Right hindlimb (tissue), 1 donor: ENCODE measurements around the gene TRAF2.

Source experiments
- DNase-seq: peaks from one replicate; pipeline ENCODE4 v3.0.0-alpha.2; 2018

TRAF2 gene

GRCh38 chr9:136949817-136950655 is 63.7 kb downstream of the TRAF2 start:
- DNase-seq, result peak; percentile 90

- no peak for DNase-seq
These were observed 64.5 kb downstream of the TRAF2 start for GRCh38 chr9:136950656-136951276.

- DNase-seq, result no peak
These were observed 65.4 kb downstream of the TRAF2 start, which contains the start of gene LCN12 for GRCh38 chr9:136951541-136952320. LCN12 (plus strand) TSS chr9:136952273; CDS start chr9:136952328, 55 bp downstream.

- no peak for DNase-seq
These were observed 66.1 kb downstream of the TRAF2 start for GRCh38 chr9:136952321-136952850.

GRCh38 chr9:136952876-136953770 is 66.8 kb downstream of the TRAF2 start:
- no peak for DNase-seq

DNA sequence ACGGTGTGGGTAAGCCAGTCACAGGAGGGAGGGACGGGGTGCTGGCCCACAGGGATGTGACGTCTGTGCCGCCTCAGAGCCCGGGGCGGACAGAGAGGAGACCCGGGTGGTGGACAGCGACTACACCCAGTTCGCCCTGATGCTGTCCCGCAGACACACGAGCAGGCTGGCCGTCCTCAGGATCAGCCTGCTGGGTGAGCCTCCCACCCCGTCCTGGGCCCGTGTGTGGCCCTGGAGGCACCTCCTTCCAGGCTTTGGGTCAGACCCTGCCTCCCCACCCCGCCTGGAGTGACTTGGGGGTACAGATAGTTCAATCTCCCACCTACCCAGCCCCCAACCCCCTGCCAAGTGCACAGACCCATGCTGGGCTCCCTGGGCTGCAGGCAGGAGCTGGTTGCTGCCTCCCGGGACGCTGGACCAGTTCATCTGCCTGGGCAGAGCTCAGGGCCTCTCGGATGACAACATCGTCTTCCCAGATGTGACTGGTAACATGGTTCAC is 67.5 kb downstream of the TRAF2 start:
- no peak for DNase-seq

GRCh38 chr9:136954270-136955083 is 68.2 kb downstream of the TRAF2 start:
- no peak for DNase-seq

DNA sequence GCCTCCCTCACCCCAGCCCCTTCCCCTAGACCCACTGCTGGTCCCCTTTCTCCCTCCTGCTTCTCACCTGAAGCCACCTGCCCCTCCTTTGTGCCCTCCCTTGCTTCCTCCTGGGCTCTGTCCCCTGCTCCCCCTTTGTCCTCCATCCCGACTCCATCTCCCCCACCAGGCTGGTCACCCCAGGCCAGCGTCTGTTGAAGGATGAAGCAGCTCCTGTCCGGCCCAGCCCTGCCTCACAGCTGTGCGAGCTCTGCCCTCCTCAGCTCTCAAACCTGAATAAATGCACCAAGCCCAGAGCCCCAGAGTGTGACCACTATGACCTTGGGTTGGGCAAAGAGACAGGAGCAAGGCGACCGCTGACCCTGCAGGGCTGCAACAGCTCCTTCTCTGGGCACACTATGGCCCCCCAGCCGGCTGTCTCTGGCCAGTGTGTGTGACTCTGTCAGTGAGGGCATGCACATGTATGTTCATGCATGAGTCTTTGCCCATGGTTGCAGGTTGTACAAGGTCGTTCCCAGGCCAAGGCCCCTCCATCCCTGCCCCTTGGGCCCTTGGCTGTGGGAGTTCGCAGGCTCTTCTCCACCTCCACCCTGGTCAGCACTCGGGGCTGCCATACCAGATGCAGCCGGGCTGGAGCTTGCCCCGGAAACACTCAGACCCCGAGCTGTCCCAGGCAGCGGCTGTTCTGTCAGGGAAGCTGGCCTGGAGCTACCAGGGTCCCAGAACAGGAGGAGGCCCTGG is 69.1 kb downstream of the TRAF2 start:
- no peak for DNase-seq

GRCh38 chr9:136955943-136956335 is 69.6 kb downstream of the TRAF2 start:
- no peak for DNase-seq

DNA sequence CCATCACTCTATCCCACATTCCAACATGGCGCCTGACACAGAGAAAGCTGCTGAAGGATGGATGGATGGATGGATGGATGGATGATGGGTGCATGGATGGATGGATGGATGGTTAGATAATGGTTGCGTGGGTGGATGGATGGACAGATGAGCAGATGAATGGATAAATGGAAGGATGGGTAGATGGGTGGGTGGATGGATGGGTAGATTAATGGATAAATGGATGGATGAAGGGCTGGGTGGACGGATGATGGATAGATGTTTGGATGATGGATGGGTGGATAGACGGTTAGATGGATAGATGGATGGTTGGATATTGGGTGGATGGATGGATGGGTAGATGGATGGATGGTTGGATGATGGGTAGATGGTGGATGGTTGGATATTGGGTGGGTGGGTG is 70.3 kb downstream of the TRAF2 start:
- no peak for DNase-seq

GRCh38 chr9:136957461-136957860 is 71.1 kb downstream of the TRAF2 start:
- DNase-seq, result no peak

DNA sequence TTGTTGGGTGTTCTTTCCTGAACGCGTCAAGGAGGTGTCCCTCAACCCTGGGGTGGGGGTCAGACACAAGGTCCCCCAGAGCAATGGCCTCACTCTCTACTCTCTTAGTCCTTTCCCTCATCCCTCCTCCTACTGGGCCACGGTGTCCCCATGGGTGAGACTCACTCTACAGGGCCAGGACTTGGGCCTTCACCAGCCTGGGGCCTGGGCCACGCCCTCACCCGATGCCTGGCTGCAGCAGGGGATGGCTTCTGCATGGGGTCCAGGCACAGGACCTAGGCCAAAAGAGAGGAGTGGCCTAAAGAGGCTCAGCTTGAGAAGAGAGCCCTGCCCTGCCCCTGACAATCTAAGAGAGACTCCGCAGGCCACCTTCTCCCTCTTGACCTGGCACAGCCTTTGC is 71.6 kb downstream of the TRAF2 start:
- no peak for DNase-seq

DNA sequence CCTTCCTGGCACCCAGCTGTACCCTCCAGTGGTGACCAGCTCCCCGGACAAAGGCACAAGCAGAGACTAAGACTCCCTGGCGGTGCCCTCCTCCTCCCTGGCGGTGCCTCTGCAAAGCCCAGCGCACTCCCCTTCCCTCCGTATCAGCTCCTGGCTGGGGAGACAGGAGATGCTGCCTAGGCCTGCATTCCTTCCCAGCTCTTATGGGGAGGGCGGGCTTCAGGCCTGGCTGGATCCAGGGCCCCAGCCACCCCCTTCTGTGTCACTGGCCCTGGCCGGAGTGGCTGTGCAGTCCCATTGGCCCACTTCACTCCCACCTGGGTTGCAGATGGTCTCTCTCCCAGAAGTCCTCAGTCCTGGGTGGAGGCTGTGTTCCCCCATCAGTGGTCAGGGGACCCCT is 72.2 kb downstream of the TRAF2 start:
- no peak for DNase-seq

DNA sequence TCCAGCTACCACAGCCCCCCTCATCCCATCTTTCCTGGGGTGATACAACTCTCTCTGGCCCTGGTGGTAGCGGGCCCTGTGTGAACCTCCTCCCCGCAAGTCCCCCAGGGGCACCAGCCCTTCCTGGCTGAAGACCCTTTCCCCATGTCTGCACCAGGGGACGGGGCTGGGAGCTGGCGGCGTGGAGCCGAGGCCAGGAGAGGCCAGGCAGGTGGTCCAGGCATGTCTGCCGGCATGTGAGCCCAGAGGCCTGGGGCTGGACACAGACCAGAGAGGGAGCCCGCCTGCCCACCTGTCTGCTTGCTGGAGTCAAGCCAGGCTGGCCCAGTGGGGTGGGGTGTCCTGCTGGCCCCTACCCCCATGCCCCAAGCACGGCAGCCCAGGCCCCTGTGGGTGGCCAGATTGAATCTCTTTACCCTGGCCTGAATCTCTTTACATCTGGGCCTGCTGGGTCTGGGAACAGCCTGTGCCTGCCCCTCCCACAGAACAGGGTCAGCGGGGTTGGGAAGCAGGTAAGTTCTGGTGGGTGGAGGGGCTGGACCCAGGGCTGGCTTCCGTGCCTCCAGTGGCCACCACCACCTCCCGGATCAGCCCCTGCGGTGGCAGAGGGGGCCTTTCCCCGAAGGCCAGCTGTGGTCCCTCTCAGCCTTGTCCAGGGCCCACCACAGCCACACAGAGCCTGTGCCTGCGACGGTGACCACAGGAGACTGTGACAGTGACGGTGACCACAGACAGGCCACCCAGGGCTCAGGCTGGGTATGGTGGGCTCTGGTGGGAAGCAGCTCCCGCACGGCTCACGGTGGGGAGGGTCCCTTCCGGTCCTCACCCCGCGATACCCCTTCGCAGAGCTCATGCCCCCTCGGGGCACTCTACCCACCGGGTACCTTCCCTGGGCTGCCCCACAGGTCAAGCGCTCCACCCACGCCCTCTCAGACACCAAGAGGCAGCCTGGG is 72.9 kb downstream of the TRAF2 start:
- no peak for DNase-seq

GRCh38 chr9:136960212-136960937 is 74.1 kb downstream of the TRAF2 start:
- no peak for DNase-seq

DNA sequence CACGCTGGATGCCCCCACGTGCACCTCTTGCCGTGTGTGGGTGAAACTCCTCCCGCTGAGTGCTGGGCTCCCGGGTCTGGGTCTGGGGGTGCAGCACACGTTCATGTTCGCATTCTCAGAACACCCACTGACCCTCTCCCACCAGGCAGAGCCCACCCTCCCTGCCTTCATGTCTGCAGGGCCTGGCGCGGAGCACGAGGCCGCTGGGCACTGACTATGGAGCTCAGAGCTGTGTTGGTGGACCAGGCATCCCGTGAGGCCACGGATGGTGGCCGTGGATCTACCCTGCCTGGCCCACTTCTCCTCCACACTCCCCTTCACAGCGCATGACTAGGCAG is 74.6 kb downstream of the TRAF2 start:
- no peak for DNase-seq

GRCh38 chr9:136961279-136962065 is 75.2 kb downstream of the TRAF2 start:
- DNase-seq, result no peak

DNA sequence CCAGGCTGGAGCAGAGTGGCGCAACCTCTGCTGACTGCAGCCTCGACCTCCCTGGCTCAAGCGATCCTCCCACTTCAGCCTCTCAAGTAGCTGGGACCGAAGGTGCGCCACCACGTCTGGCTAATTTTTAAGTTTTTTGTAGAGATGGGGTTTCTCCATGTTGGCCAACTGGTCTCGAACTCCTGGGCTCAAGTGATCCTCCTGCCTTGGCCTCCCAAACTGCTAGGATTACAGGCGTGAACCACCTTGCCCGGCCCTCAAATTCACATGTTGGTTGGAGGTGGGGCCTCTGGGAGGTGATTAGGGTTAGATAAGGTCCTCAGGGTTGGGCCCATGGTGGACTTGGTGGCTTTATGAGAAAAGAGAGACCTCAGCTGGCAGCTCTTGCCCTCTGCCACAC is 75.8 kb downstream of the TRAF2 start:
- DNase-seq, result no peak
